Upper lobe of left lung (tissue), 6 donors: ENCODE measurements around the gene CCDC136. TPM values are rescaled to one million over a fixed set of nuclear protein-coding genes. Genes with fewer than 3 reads are reported as not detected.

Experiments
- ATAC-seq, 2 donors: fragments of 200-7000 bp; cut with Tn5 transposase; one replicate each; pipeline ENCODE4 v1.9.1; 2022; ENCODE audit warnings: mild to moderate bottlenecking in 2 of 2, moderate library complexity in 2 of 2; ENCODE audit not compliant: low FRiP score in 2 of 2
- DNase-seq, 2 donors: peaks; one replicate each; pipeline ENCODE4 v3.0.0-alpha.2; 2019 to 2020
- H3K27ac ChIP-seq, 4 donors: fragments of 200-600 bp; sonication (generic); one replicate each; pipeline ENCODE4 v1.5.1; 2016 to 2019
- H3K27me3 ChIP-seq, 4 donors: fragments of 200-600 bp; sonication (generic); one replicate each; pipeline ENCODE4 v1.5.1; 2017 to 2019
- H3K36me3 ChIP-seq, 4 donors: fragments of 200-600 bp; sonication (generic); one replicate each; pipeline ENCODE4 v1.5.1; 2016 to 2019
- H3K4me1 ChIP-seq, 4 donors: fragments of 200-600 bp; sonication (generic); one replicate each; pipeline ENCODE4 v1.5.1; 2018 to 2019
- H3K4me3 ChIP-seq, 4 donors: fragments of 200-600 bp; sonication (generic); one replicate each; pipeline ENCODE4 v1.5.1; 2017 to 2019; ENCODE audit warnings: mild to moderate bottlenecking in 2 of 4, moderate library complexity in 1 of 4
- H3K9me3 ChIP-seq, 4 donors: fragments of 200-600 bp; sonication (generic); one replicate each; pipeline ENCODE4 v1.5.1; 2018 to 2019
- CTCF ChIP-seq, 6 experiments: fragments of 450-650 bp in 4 of 6; fragments of 200-600 bp in 2 of 6; sonication (generic) in 2 of 6; IDR thresholded peaks; one replicate each; pipeline ENCODE4 v1.5.1; 2016 to 2019; ENCODE audit warnings: antibody characterized with exemption in 6 of 6
- EP300 ChIP-seq, 4 donors: sonication (generic); formaldehyde crosslinking; IDR thresholded peaks; one replicate each; pipeline ENCODE4 v1.5.1; 2017; ENCODE audit warnings: antibody characterized with exemption in 4 of 4, control low read depth in 2 of 4
- POLR2A ChIP-seq, 4 donors: fragments of 450-650 bp; IDR thresholded peaks; one replicate each; pipeline ENCODE4 v1.5.1; 2016 to 2017; ENCODE audit warnings: antibody characterized with exemption in 4 of 4, mild to moderate bottlenecking in 2 of 4
- POLR2AphosphoS5 ChIP-seq, 2 donors: sonication (generic); formaldehyde crosslinking; IDR thresholded peaks; one replicate each; pipeline ENCODE4 v1.5.1; 2017; ENCODE audit warnings: antibody characterized with exemption in 2 of 2
- WGBS, 2 donors: methylation state at CpG; one replicate each; pipeline ENCODE4 v1.1.5; 2017 to 2018; 5-methylcytosine and 5-hydroxymethylcytosine counted together
- total RNA-seq, 6 donors: library from RNA; depleted of rRNA in 4 of 6; stranded (reverse); fragments of >200 nt in 4 of 6; gene quantifications; one replicate each; pipeline versions ENCODE4 v1.1.0 to v1.2.1, GENCODE V29; 2016 to 2021
- donor health status: DM: no; HTN: no; CAD: no; lungs with moderate emphysema.
- donor health status: DM: no; HTN: yes; CAD: no; lungs with severe emphysema.

Gene CCDC136
- total RNA-seq, 6 donors from 2014 or later, result 0.46 to 7.2 (median 2.2) TPM

GRCh38 chr7:128783143-128783861, 8.5 kb upstream of the CCDC136 start:
- H3K36me3 ChIP-seq, result no peaks in the 10 kb centered on the region
- 50 to 75% methylated on average over 13 to 15 of the region's 15 CpGs for WGBS, 2 donors
- no peak overlapping the region for H3K27ac ChIP-seq
- H3K9me3 ChIP-seq, result peaks cover 0 to 3% (median 0%) of the 10 kb centered on the region in 4 donors
- H3K4me1 ChIP-seq, result no peaks in the 10 kb centered on the region
- peak in 1 of 2 donors; percentile 80 for ATAC-seq
- no peaks in the 10 kb centered on the region for H3K27me3 ChIP-seq
- no peak for DNase-seq
- H3K4me3 ChIP-seq, result no peak overlapping the region
- TF ChIP-seq CTCF (IDR thresholded peaks at IDR 0.05), result no peak
- TF ChIP-seq EP300 (IDR thresholded peaks at IDR 0.05), result no peak
- no peak for TF ChIP-seq POLR2AphosphoS5 (IDR thresholded peaks at IDR 0.05)
- no peak for TF ChIP-seq POLR2A (IDR thresholded peaks at IDR 0.05)

GRCh38 chr7:128785738-128786137, 6.0 kb upstream of the CCDC136 start:
- H3K27ac ChIP-seq, result no peak overlapping the region
- H3K27me3 ChIP-seq, result peaks cover 0 to 1% (median 0%) of the 10 kb centered on the region in 4 donors
- WGBS, 2 donors, result 72 to 74% methylated on average over 3 of the region's 3 CpGs
- no peak for ATAC-seq
- no peak for TF ChIP-seq POLR2A (IDR thresholded peaks at IDR 0.05)
- no peak for TF ChIP-seq POLR2AphosphoS5 (IDR thresholded peaks at IDR 0.05)
- no peak for TF ChIP-seq CTCF (IDR thresholded peaks at IDR 0.05)
- no peak for TF ChIP-seq EP300 (IDR thresholded peaks at IDR 0.05)
- no peak overlapping the region for H3K4me3 ChIP-seq
- no peaks in the 10 kb centered on the region for H3K9me3 ChIP-seq
- H3K36me3 ChIP-seq, result no peaks in the 10 kb centered on the region
- H3K4me1 ChIP-seq, result peaks cover 5 to 7% (median 5%) of the 10 kb centered on the region in 4 donors
- DNase-seq, result no peak

- Histone ChIP-seq H3K27ac (no peak overlapping the region), H3K4me3 (no peak overlapping the region), H3K9me3 (no peaks in the 10 kb centered on the region), H3K4me1 (peaks cover 15 to 22% (median 19%) of the 10 kb centered on the region in 4 donors), H3K36me3 (no peaks in the 10 kb centered on the region), H3K27me3 (peaks cover 0 to 12% (median 3%) of the 10 kb centered on the region in 4 donors)
- no peak for DNase-seq
- TF ChIP-seq EP300 (IDR thresholded peaks at IDR 0.05) (no peak), POLR2A (IDR thresholded peaks at IDR 0.05) (no peak), CTCF (IDR thresholded peaks at IDR 0.05) (no peak), POLR2AphosphoS5 (IDR thresholded peaks at IDR 0.05) (no peak)
- ATAC-seq, result no peak
- WGBS, 2 donors, result 76 to 88% methylated on average over 4 to 9 of the region's 9 CpGs
Measured at GRCh38 chr7:128788446-128789412, 3.0 kb upstream of the CCDC136 start.

- H3K27me3 ChIP-seq, result peaks cover 0 to 12% (median 3%) of the 10 kb centered on the region in 4 donors
- no peaks in the 10 kb centered on the region for H3K9me3 ChIP-seq
- peak overlapping the region; percentile 68 to 98 (median 84) for H3K4me3 ChIP-seq
- H3K36me3 ChIP-seq, result no peaks in the 10 kb centered on the region
- WGBS, 2 donors, result 25 to 47% methylated on average over 8 to 29 of the region's 45 CpGs
- H3K27ac ChIP-seq, result peak overlapping the region in 3 of 4 donors; percentile 43 to 71 (median 54)
- H3K4me1 ChIP-seq, result peaks cover 15 to 22% (median 19%) of the 10 kb centered on the region in 4 donors
- ATAC-seq (peak; percentile 7 to 29), DNase-seq (no peak)
- TF ChIP-seq CTCF (IDR thresholded peaks at IDR 0.05) (no peak), EP300 (IDR thresholded peaks at IDR 0.05) (no peak), POLR2AphosphoS5 (IDR thresholded peaks at IDR 0.05) (no peak), POLR2A (IDR thresholded peaks at IDR 0.05) (no peak)
Measured at GRCh38 chr7:128790315-128791041, 1.3 kb upstream of the CCDC136 start.
